Measurements from ENCODE around the gene TUBA3D. TPM values are rescaled to one million over a fixed set of nuclear protein-coding genes. Genes with fewer than 3 reads are reported as not detected.
"Not testable (repeated sequence)": the region's sequence is repeated elsewhere in the genome, so short reads cannot be mapped to it uniquely, and the experiment has no call there.

TUBA3D gene
- total and polyA plus RNA-seq, 2 of the 13 experiments (the other 11 are each of a cell fraction or from before 2014, with no cell fraction given): not detected

- H4K20me1 ChIP-seq (ENCODE audit: insufficient read depth, low read length); H3K36me3 ChIP-seq (replicated peaks in 1 of 2; ENCODE audit: control insufficient read depth in 1 of 2, insufficient read depth in 2 of 2, low read length in 2 of 2); H3K27me3 ChIP-seq (ENCODE audit: control insufficient read depth in 1 of 2, insufficient read depth in 2 of 2, low read length in 2 of 2); H3K79me2 ChIP-seq (ENCODE audit: insufficient read depth, low read length); H2AFZ ChIP-seq (ENCODE audit: low read length); H3K9ac ChIP-seq (ENCODE audit: insufficient read depth, low read depth, low read length); H3K9me3 ChIP-seq (ENCODE audit: low read length); H3K27ac ChIP-seq (ENCODE audit: extremely low read length, insufficient read depth, low read length); POLR2A ChIA-PET; BruUV-seq (replicated peaks); CTCF ChIA-PET (ENCODE audit: low intra/inter-chr PET ratio, low total read pairs); in situ Hi-C loops (cut with HindIII; ENCODE audit: extremely low pct_ligation_motif_present, low pct_unique_long_range_greater_than_20kb): not testable (repeated sequence)
- FAIRE-seq (peak; percentile 56), ATAC-seq (peak; percentile 89), DNase-seq (ENCODE audit: low spot score) (peak; percentile 56)
- peak within 1 kb of the TSS; percentile 64 for H3K4me2 ChIP-seq (ENCODE audit: low read depth, low read length)
- peaks cover 14% of the 10 kb centered on the region; the same call in 1 of the 2 replicates for H3K4me1 ChIP-seq (ENCODE audit: insufficient read depth, low read length)
- H3K4me3 ChIP-seq (replicated peaks in 1 of 3; ENCODE audit: insufficient read depth in 1 of 3, low read depth in 2 of 3, low read length in 3 of 3): peak within 1 kb of the TSS; percentile 12 to 55 (median 36); a peak in 4 of 6 replicates
- 42% methylated on average over 29 of the region's 47 CpGs for WGBS (ENCODE audit: low lambda C conversion rate)
- intact Hi-C loops (cut with micrococcal nuclease; ENCODE audit: unreplicated experiment): loop anchor here (5.0 kb wide), 1 partner anchor 35 kb away; the partner anchor contains the start of gene MZT2A
- TF ChIP-seq SAP130 (CRISPR knock-in tag; IDR thresholded peaks at IDR 0.05; ENCODE audit: low read depth): peak; percentile 72
- TF ChIP-seq ZFX (CRISPR knock-in tag; IDR thresholded peaks at IDR 0.05; ENCODE audit: low read depth): peak; percentile 38; the same call in 1 of the 2 replicates
- TF ChIP-seq ARID4A (CRISPR knock-in tag; IDR thresholded peaks at IDR 0.05; ENCODE audit: borderline replicate concordance): peak; percentile 54; the same call in 1 of the 2 replicates
- 0 out of 2 replicates have a peak, but pooled peaks have one; percentile 18 for TF ChIP-seq ZNF574 (CRISPR knock-in tag; IDR thresholded peaks at IDR 0.05)
- TF ChIP-seq ZNF687 (CRISPR knock-in tag; IDR thresholded peaks at IDR 0.05): peak; percentile 58
- TF ChIP-seq ZGPAT (CRISPR knock-in tag; IDR thresholded peaks at IDR 0.05): peak; percentile 34; the same call in 1 of the 2 replicates
Observed at GRCh38 chr2:131527131-131528001, 51.4 kb downstream of the TUBA3D start, which contains the start of gene CCDC74A. TSS of gene CCDC74A (plus strand) at chr2:131527888. CDS start at chr2:131527971, 83 bp downstream.

Data from HepG2 (cell line).